Pulmonary artery endothelial cell (primary cell): Measurements from ENCODE around the gene SLC6A6. TPM values are rescaled to one million over a fixed set of nuclear protein-coding genes. Genes with fewer than 3 reads are reported as not detected.
"Not testable (repeated sequence)": the region's sequence is repeated elsewhere in the genome, so short reads cannot be mapped to it uniquely, and the experiment has no call there.

ENCODE experiments used
- DNase-seq: peaks from one replicate; pipeline ENCODE4 v3.0.0-alpha.2; 2011; ENCODE audit warnings: low read depth, low spot score
- total RNA-seq: library from RNA; depleted of rRNA; stranded (reverse); fragments of >200 nt; gene quantifications from 2 replicates; pipeline ENCODE4 v1.2.3, GENCODE V29; 2014

SLC6A6 gene
- total RNA-seq, 1 donor from 2014 or later: 28.8 TPM

DNA sequence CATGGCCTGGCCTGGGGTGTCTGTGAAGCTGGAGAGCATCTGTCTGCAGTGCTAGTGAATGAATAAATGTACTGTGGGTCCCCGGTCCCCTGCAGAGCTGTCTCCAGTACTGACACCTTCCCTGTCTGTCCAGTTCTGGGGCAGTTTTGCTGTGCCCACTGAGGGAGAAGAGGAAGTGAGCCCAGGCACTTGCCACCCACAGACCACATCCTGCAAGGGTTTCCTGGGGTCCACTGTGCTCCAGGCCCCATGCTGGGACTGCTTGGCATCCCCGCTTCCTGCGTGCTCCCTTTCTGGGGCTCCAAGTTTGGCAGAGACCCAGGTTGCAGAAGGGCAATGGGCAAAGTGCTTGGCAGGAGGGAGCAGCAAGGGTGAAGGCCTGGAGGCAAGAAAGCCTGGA is 4.9 kb upstream of the SLC6A6 start:
- no peak for DNase-seq

DNA sequence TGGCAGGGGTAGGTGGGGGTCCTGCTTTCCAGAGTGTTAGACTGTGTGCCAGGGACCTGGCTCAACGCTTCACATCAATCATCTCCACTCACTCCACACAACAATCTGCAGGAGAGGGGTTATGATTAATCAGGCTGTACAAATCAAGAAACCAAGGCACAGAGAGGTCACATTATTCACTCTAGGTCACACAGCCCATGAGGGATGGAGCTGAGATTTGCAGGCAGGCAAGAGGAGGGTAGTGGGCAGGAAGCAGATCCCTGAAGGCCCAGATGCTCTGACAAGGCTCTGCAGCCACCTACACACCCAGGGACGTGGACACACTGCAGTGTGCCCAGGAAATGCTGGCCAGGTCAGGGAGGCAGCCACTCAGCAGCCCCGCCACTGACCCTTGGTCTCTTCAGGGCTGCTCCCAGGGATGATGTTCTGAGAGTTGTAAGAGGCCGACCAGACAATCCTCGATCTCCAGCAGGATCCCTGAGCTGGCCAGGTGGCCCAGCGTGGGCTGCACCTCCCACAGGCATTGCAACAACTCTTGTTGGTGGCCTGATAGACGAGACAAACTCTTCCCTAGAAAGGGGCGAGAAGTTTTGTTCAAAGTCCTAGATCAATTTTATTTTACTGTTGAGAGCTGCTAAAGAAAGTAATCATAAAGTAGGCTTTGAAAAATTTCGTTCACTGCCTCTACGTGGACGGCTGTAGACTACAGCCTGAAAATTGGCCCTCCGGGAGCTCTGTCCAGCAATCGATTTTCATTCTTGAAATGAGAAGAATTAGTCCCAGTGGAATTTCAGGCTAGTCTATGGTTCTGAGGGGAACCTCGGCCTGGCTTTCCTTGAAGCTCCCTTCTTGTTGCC is 4.2 kb upstream of the SLC6A6 start:
- no peak for DNase-seq

DNA sequence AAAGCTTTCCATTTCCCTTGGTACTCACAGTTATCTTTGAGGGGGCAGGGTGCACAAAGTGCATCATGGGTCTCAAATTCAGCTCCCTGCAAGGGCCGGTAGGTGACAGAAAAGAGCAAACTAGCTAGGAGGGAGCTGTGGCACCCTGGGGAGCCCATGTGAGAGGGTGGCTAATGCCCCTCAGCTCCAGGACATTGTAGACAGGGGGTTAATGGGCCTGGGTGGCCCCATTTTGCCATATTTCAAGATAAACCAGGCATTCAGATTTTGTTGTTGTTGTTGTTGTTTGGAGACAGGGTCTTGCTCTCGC is 3.7 kb upstream of the SLC6A6 start:
- DNase-seq: no peak

DNA sequence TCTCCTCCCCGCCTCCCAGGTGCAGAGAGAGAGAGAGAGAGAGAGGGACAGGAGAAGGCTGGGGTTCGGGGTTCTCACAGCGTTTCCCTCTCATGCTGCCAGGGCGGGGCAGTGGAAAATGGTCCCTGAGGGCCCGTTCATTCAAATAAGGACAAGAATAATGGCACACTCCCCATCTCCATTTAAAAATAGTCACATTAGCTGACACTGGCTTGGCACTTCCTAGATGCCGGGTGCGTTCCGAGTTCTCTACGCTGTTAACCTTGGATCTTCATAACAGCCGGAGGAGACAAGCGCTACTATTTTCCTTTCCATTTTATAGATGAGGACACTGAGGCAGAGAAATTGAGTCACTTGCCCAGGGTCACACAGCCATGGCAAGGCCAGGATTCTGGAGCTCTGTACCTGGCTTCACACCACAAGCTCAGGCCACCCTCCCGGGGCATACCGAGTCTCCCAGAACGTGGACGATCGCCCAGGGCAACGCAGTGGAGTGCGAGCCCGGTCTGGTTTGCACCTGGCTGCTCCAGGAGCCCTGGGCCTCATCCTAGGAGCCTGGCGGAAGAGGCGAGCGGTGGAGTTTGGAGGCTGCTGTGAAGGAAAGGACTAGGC is 608 bp upstream of the SLC6A6 start:
- DNase-seq: no peak

DNA sequence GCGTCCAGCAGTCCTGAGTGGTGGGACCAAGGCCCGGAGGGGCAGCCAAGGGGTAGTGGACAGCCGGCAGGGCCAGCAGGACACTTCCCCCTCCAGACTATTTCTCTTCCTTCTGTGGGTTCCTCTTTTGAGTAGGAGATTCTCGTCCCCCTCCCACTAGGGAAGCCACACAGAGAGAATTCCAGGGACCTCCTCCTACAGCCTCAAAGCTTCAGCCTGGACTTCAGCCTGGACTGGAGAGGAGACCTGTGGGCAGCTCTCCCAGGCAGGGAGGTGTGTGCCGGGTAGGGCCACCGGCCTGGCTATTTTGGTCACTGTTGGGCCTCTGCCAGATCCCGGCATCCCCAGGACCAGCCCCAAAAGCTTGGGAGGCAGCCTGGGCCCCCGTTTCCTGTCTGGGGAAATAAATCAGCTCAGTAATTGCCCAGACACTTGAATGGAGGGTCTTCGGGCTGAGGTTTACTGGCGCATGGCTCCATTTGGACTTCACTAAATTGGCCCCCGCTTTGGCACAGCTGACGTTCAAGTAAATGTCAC is 1.3 kb downstream of the SLC6A6 start:
- no peak for DNase-seq

DNA sequence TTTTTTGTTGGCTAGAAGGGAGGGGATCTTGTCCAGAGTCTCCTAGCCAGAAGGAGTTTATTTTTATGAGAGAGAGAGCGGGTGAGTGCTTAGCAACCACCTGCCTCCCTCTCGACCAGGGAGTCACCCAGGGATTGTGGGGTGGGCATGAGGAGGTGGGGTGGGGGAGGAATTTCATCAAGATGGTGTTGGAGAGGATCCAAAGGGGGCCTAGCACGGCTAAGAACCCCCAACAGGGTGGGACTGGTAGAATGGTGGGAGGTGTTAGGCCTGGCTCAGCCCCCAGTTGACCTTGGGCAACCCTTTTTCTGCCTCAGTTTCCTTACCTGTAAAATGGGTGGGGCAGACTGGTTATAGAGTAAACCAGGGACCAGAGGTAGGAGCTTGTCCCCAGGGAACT is 1.8 kb downstream of the SLC6A6 start:
- no peak for DNase-seq

DNA sequence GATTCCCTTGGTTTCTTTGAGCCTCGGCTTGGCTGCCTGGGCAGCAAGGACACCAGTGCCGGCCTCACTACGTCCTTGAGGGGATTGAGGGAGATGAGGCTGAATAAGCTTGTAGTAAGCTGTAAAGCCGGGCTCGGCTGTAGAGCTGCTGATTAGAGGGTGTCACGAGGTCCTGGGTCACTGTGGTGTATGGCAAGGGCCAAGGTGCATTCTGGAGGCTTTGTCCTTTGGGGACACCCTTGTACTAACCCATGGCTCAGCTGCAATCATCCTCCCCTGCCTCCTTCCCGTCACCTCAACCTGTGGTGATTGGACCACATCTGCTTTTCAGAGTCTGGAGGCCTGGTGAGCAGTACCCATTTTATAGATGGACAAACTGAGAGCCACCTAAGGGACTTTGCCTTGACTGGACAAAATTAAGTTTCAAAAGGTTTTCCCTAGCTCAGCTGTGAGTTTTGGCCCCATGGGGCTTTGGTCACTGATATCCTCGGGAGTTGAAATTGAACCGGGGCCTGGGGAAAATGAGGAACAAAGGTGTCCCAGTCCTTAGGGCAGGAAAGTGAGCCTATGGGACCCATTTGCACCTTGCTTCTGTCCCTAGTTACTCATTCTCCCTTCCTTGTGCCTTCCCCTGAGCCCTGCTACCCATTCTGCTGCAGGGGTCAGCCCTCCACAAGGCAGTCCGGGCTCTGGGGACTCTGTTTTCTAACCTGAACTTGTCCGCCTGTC is 2.4 kb downstream of the SLC6A6 start:
- DNase-seq: no peak

DNA sequence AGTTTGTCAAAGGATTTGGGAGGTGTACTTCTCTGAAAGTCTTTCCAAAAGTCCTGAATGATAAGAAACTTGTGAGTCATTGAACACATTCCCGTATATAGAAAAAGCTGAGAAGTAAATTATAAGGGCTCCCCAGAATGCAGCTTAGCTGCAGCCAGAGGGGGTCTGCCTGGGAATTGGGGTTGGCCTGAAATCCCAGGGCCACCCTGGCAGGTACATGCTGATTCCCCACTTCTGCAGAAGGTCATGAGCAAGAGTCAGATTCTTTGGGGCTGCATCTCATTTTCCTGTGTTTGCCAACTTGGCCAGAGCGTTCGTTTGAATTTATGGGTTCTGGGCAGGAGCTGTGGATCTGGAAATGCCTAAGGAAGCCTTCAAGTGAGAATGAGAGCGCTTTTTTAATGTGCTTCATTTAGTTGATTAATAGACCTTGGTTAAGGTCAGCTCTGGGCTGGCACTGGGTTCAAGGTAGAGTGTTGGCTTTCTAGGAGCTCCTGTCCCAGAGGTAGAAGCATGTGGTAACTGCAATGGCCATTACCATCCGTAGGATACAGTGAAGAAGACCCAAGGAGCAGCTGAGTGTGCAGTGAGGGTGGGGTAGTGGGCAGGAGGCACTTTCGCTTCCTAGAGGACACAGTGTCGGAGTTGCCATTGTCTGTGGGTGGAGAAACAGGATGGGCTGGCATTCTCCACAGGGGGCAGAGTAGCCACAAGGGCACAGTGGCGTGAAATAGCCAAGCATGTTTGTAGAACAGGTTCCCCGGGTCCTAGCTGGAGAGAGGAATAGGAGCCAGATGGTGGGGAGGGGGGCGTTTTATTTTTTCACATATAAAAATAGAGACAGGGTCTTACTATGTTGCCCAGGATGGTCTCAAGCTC is 3.2 kb downstream of the SLC6A6 start:
- DNase-seq: no peak

DNA sequence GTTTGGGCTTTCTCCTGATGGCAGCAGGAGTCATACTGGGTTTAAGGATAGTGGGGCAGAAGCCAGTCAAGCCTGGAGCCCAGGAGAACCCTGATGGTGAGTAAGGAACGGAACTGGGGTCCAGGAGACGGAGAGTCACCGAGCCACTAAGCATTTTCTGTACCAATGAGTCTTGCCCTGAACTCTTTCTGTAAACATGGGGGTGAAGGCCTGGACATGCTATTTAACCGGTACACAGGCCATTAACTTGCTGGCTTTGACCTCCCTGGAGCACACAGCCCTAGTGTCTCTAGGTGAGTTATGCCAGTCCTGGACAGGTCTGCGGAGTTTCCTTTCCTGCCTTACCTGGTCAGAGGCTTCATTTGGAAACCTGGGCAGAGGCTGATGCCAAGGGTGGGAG is 3.9 kb downstream of the SLC6A6 start:
- DNase-seq: no peak

DNA sequence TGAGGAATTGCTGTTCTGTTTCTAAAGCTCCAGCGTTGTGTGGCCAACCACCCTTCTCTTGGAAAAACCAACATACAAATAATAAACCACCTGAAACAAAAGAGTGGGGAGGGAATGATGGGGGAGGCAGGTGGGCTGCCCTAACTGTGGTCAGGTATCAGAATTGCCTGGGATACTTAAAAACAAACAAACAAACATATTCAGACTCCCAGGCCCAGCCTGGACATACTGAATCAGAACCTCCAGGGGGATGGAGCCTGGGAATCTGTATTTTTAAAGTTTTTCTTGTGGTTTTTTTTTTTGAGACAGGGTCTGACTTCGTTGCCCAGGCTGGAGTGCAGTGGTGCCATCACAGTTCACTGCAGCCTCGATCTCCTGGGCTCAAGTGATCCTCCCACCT is 4.4 kb downstream of the SLC6A6 start:
- no peak for DNase-seq

DNA sequence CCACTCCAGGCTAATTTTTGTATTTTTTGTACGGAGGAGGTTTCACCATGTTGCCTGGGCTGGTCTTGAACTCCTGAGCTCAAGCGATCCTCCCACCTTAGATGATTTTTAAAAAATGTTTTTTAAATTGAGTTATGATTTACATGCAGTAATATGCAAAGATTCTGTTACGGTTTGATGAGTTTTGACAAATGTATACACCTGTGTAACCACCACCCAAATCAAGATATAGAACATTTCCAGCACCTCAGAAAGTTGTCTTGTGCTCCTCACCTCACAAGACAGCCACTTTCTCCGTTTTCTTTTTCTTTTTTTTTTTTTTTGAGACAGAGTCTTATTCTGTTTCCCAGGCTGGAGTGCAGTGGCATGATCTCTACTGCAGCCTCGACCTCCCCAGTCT is 4.8 kb downstream of the SLC6A6 start:
- no peak for DNase-seq

DNA sequence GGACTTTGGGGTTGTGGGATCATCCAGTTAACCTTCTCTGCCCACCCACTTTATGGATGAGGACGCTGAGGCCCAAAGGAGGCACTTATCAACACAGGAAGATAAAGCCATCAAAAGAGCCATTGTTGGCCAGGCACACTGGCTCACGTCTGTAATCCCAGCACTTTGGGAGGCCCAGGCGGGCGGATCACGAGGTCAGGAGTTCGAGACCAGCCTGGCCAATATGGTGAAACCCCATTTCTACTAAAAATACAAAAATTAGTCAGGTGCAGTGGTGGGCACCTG is 7.3 kb downstream of the SLC6A6 start:
- DNase-seq: not testable (repeated sequence)

DNA sequence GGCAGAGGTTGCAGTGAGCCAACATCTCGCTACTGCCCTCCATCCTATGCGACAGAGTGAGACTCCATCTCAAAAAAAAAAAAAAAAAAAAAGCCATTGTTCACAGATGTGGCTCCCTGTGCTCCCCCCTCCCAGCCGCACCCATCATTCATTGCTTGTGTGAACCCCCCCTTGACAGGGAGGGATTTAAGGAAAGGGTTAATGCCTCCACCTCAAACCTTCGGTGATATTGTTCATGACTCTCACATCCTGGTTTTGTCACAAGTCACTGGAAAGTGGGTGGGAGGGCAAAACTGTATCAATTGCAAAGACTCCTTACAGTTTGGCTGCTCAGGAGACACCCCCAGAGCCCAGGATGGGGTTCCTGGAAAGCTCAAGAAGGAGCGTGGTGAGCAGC is 7.7 kb downstream of the SLC6A6 start:
- DNase-seq: no peak

DNA sequence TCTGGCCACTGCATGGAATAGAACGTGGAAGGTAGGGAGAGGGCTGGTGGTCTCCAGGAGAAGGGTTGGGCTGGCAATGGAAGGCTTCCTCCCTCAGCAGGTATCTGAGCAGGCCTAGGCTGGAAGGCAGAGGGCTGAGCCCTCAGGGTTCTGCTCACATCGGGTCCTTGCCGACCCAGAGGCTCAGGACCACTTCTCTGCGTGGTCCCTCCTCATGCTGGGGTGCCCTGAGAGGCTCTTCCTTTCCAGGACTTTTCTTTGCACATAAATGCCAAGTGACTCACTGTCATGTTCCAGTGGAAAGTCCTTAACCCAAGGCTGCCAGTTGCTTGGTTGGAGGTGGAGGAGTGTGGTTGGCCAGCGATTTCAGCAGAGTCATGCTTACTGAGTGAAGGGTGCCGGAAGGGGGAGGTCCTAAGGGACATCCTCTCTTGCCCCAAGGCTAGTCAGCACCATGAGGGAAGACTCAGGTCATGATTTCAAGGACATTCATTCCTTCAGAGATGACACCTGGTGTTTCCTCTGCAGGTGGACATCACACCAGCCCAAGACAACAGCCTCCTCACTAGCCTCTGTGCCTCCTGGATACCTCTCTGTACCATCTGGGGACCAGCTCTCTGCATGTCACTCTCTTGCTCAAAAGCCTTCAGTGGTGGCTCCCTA is 8.2 kb downstream of the SLC6A6 start:
- DNase-seq: no peak

DNA sequence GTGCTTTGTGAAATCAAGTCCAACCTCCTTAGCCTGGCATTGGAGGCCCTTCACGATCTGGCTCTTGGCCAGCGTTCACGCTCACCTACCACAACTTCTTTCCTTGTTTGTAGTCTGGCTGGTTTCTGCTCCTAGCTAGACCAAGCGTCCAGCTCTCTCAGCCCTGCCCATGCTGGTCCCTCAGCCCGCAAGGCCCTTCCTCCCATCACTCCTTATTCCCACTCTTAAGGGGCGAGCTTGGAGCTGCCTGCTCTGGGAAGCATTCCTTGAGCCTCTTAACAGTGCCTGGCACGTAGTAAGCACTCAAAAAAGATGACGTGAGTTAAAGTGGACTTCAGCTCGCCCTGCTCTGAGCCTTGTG is 8.7 kb downstream of the SLC6A6 start:
- no peak for DNase-seq

DNA sequence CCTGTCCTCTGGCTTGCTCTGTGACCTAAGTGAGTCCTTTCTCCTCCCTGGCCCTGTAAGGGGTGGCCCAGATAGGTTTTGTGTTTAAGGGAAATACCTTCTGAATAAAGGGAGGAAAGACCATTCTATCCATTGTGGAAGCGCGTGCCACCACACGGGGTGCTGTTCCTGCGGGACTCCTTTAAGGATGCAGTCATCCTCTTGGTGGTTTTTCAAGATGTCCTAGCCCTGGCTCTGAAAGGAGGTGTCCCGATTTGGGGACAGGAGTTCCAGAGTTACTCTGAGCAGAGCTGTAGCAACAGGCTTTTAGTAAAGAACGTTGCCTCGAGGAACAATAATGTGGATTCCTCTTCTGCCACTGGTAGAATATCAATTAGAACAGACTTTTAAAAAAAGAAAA is 9.6 kb downstream of the SLC6A6 start:
- DNase-seq: no peak

DNA sequence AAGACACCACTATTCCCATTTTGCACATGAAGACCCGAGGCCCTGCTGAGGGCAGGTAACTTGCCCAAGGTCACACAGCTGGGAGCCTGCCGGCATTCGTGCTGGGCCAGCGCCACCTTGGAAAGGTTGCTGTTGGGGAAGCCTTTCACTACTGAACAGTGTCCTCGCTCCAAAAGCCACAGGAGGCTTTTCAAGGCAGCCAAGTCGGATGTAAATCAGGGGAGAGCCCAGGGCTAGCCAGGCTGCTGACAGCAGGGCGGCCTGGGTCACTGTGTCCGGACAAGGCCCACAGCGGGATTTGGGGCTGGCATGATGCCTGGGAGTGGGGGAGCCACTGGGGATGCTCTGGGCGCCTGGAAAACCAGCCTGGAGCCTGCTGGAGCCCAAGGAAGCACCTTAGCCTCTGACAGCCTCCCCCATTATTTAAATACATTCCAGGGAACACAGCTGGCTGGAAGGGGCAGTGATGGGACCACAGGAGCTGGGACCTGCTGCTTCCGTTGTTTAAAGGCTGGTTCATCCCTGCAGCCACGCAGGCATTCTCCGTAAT is 10.5 kb downstream of the SLC6A6 start:
- no peak for DNase-seq

DNA sequence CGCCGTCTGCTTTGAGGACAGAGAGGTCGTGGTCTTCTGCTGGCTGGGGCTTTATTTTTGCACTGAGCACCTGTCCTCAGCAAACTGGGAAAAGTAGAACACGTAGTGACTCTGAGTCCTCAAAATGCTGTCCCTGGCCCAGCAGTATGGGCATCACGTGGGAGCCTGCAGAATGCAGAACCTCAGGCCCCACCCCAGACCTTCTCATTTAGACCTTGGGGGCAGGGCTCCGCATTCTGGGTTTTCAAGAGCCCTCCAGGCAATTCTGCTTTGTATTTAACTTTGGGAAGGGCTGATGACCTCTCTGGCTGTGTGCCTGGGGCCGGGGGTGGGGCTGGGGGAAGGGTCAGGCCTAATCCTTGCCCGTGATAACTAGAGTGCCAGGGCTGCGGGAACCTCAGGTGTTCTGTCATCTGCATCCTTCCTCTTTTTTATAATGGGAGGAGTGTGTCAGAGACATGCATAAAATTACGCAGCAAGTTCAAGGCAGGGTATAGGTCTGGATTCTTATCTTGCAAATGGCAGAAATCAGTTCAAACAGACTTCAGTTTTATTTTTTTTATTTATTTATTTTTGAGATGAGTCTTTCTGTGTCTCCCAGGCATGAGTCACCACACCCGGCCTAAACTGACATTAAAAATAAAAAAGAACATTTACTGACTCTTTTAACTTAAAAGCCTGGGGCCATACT is 11.1 kb downstream of the SLC6A6 start:
- no peak for DNase-seq

DNA sequence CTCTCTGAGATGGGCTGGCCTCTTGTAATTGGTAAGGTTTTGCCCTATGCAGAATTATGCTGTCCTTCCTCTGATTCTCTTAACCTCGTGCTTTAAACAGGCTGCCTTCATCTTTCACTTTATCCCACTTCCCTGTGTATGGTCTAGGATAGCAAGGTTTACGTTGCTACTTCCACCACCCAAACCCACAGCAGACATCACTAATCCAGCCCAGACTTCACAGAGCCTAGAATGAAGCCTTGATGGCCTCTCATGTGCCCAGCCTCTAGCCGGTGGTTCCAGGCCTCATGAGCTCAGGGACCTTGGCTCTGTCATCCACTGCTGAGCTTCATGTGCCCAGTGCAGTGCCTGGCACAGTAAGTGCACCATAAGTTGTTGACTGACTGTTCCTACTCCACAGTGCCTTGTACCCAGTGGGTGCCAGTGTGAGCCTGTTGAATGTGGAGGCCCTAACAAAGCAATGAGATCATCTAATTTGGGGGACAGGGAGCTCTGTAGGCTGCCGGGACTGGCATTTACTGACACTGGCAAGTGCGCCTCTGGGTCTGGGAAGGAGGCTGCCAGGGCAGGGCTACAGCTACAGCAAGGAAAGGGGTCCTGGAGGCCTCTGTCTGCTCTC is 12.5 kb downstream of the SLC6A6 start:
- DNase-seq: no peak

DNA sequence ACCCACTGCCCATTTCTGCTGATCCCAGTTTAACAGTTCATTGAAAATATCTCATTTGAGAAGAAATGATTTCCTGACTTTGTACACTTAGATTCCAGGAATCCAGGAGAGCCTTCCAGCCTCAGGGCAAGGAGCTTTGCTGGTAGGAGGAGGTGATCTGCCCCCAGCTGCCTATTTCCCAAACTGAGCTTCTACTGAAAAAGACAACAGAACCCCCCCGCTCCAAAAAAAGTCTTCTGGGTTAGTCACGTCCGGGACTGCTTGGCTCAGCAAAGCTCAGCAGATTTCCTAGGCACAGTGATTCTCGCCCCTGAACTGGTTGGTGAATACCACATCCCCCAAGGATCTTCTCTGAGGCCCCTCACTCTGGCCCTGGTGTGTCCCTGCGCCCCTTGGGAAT is 13.1 kb downstream of the SLC6A6 start:
- DNase-seq: no peak
